GM18909 (cell line): ENCODE data around the gene CAMKK1.

Experiments used
- ATAC-seq: cut with Tn5 transposase; IDR thresholded peaks from one replicate; pipeline ENCODE4 v1.9.1; 2021; ENCODE audit warnings: mild to moderate bottlenecking; ENCODE audit not compliant: unreplicated experiment, poor library complexity

Gene CAMKK1

DNA sequence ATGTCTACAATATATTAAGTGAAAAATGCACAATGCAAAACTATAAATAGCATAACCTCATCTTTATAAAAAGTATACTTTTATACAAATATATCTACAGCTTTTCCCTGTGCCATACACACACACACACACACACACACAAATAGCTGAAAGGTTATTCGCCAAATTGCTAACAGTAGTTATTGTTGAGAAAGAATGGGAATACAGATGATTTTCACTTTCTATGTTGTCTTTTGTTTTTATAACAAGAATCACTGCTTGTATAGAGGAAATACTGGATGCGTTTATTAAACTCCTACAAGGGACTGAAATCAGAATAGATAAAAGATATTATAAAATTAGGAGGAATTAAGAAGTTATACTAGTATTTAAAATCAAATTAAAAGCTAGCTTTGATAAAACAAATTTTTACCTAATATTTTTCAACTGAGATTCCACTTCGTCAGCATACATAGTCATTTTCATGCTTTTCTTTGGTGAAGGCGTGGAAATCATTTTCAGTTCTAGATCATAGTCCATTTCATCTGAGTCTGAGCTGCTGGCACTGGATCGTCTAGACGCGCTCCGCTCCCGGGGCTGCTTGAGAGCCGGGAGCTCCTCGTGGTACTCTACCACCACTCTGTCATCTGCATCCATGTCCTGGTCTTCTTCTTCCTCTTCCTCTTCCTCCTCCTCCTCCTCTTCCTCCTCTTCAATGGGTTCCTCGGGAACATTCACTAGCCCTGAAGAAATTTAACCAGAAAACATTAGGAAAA, 74.8 kb downstream of the CAMKK1 start:
- no peak for ATAC-seq

DNA sequence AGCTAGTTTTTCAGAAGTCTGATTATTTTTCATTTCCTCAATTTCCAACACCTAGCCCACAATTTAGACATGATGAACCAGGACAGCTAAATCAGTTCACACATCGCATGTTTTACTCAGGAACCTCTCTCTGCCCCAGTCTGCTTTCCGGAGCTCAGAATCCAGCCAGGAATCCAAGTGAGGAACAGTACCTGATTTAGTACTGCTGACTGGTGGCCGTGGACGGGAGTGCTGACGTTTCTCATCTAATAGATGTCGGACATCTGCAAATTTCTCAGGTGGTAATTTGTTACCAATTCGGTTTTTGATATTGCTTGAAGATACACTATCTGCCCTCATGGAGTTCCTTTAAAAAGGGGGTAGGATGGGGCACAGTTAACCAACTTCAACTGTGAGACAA, 76.9 kb downstream of the CAMKK1 start:
- ATAC-seq = no peak

DNA sequence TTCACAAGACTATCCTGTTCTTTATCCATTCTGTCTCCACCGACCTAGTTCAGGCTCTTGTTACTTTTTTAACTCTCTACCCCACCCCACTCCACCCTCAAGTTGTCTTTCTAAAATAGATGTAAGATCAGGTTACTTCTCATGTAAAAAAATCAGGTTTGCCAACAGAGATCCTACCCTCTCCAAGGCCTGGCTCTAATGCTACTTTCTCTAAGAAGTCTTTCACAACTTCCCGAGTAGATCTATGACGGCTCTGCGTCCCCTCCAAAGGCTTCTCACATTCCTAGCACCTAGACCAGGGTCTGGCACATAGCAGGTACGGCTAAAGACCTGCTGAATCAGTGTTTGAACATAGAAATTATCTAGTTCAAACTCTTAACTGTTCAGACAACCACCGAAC, 77.7 kb downstream of the CAMKK1 start:
- no peak for ATAC-seq

DNA sequence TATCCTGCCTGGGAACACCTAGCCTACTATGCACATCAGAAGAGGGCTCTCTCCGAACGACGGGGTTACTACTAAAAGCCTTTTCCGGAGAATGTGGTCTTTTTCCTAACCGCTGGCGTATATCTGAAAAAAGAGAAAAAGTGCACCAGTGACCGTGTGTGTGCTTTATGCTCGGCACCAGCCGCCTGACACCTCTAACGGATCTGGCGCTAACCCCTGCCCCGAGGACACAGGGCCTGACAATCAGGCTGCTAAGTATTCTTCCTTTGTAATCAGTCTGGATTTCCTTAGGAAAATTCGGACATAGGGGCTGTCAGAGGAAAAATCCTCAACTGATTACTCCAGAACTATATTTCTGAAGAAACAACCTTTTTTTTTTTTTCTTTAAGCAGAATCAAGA, 78.5 kb downstream of the CAMKK1 start:
- no peak for ATAC-seq

DNA sequence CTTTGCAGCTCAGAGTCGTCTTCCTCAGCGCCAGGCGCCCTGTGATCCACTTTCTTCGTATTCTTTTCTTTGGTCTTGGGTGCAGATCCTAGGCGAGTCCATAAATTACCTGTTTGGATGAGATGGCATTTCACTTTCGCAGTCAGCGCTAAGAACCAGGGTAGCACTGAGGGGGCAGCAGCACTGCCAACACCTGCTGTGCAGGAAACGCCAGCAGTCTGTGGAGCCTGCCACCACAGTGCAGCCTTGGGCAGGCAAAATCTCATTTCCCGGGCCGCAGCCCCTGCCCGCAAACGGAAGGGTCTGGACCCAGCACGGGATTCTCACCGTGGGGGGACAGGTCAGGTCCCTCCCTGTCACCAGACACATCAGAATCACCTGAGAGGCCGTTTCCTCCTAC, 79.7 kb downstream of the CAMKK1 start:
- ATAC-seq = no peak

DNA sequence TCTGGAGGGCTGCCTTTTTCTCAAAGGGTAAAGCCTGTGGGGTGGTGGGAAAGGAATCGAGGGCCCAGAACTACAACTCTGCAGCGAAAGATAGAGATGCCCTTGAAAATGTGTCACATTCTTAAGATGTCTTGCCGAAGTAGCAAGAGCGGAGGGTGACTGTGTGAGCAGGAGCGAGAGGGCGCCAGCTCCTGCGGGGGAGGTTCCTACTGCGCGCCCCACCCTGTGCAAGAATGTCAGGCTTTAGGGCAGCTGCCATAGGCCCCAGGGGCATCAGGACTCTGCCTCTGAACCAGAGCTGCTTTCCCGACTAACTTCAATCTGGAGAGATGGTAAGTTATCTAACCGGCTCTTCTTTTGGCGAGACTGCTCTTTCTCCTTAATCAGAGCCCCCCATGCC, 80.1 kb downstream of the CAMKK1 start:
- no peak for ATAC-seq

DNA sequence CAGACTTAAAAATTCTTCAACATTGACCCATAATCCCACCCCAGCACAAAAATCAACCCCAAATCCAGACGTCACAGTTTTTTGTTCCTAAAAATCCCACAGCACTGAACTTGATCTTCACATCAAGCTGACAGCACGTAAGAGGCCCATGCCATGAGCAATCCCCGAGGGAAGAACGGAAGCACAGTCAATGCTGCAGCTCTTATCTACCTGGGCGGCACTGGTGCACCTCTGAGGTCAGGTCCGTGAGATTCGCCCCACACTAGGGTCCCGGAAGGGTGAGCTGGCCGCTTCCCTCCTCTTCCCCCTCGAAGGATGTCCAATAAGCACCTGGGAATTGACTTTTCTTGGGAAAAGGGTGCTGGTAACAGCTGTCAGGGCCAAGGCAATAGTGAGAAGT, 80.6 kb downstream of the CAMKK1 start:
- no peak for ATAC-seq
